HepG2 (cell line): Measurements from ENCODE around the gene CLEC16A. TPM values are rescaled to one million over a fixed set of nuclear protein-coding genes. Genes with fewer than 3 reads are reported as not detected.
A peak's percentile ranks its signal among the peaks of the same experiment; 100 is the strongest.

Experiments
- ATAC-seq: fragments of 200-7000 bp; cut with Tn5 transposase; 3 replicates; pipeline ENCODE4 v1.9.1; 2020; ENCODE audit warnings: mild to moderate bottlenecking, moderate library complexity
- BruUV-seq: library from RNA; stranded (reverse); fragments of 400-500 nt; replicated peaks from 2 replicates; lab custom pipeline; 2021; lab: Mats Ljungman, UMichigan
- CTCF ChIA-PET: fragments of 300-600 bp; formaldehyde crosslinking; extraction: SDS; loops from one replicate; lab custom pipeline; 2021; ENCODE audit warnings: low total read pairs, inconsistent platforms, low intra/inter-chr PET ratio; lab: Yijun Ruan, JAX
- POLR2A ChIA-PET: fragments of 350-600 bp; sonication (Branson Sonifier 250); formaldehyde crosslinking; loops from one replicate; lab custom pipeline; 2020; ENCODE audit warnings: antibody characterized with exemption, inconsistent platforms; lab: Yijun Ruan, JAX
- DNase-seq: peaks from one replicate; pipeline ENCODE4 v3.0.0-alpha.2; 2015; ENCODE audit warnings: low spot score
- FAIRE-seq: peaks from 3 replicates; lab custom pipeline; 2011; peaks lifted over from hg19 to GRCh38; lab: Jason Lieb, UNC
- H2AFZ ChIP-seq: one replicate; pipeline ENCODE4 v1.6.1; 2011; ENCODE audit warnings: low read length, inconsistent platforms
- H3K27ac ChIP-seq: fragments of 300-600 bp; 3 replicates; pipeline ENCODE4 v1.8.0; 2011; ENCODE audit warnings: mixed run types, mild to moderate bottlenecking, mixed read lengths, low read length, inconsistent platforms; ENCODE audit not compliant: insufficient read depth; ENCODE audit errors: extremely low read length
- H3K27me3 ChIP-seq, 2 experiments: fragments of 200-600 bp in 1 of 2; 2 replicates in 1 of 2; 3 replicates in 1 of 2; pipeline versions ENCODE4 v1.6.0 to v1.8.0; 2011; ENCODE audit warnings: low read length in 2 of 2, mild to moderate bottlenecking in 2 of 2, moderate library complexity in 2 of 2, inconsistent platforms in 1 of 2; ENCODE audit not compliant: insufficient read depth in 2 of 2, control insufficient read depth in 1 of 2
- H3K36me3 ChIP-seq, 2 experiments: fragments of 200-600 bp in 1 of 2; replicated peaks in 1 of 2; 2 replicates in 1 of 2; 3 replicates in 1 of 2; pipeline versions ENCODE4 v1.5.1 to v1.8.0; 2011; ENCODE audit warnings: low read length in 2 of 2, inconsistent platforms in 1 of 2; ENCODE audit not compliant: insufficient read depth in 2 of 2, control insufficient read depth in 1 of 2
- H3K4me1 ChIP-seq: 2 replicates; pipeline ENCODE4 v1.5.1; 2012; ENCODE audit warnings: low read length, inconsistent platforms; ENCODE audit not compliant: insufficient read depth
- H3K4me2 ChIP-seq: 2 replicates; pipeline ENCODE4 v1.6.0; 2011; ENCODE audit warnings: low read depth, low read length, inconsistent platforms
- H3K4me3 ChIP-seq, 3 experiments: fragments of 200-600 bp in 1 of 3; sonication (generic), shearing (Covaris generic) in 1 of 3; replicated peaks in 1 of 3; 2 replicates each; pipeline ENCODE4 v1.5.1; 2011 to 2016; ENCODE audit warnings: low read length in 3 of 3, inconsistent platforms in 2 of 3, low read depth in 2 of 3, mild to moderate bottlenecking in 2 of 3, control low read depth in 1 of 3, mixed read lengths in 1 of 3; ENCODE audit not compliant: insufficient read depth in 1 of 3
- H3K79me2 ChIP-seq: one replicate; pipeline ENCODE4 v1.6.1; 2011; ENCODE audit warnings: low read length, inconsistent platforms; ENCODE audit not compliant: insufficient read depth
- H3K9ac ChIP-seq: 2 replicates; pipeline ENCODE4 v1.6.0; 2011; ENCODE audit warnings: mild to moderate bottlenecking, low read depth, low read length, inconsistent platforms; ENCODE audit not compliant: insufficient read depth
- H3K9me3 ChIP-seq: 2 replicates; pipeline ENCODE4 v1.5.1; 2012; ENCODE audit warnings: mild to moderate bottlenecking, low read length
- H4K20me1 ChIP-seq: 2 replicates; pipeline ENCODE4 v1.6.0; 2011; ENCODE audit warnings: inconsistent platforms, mild to moderate bottlenecking, low read length, moderate library complexity; ENCODE audit not compliant: insufficient read depth
- DMAP1 ChIP-seq: IDR thresholded peaks from 2 replicates; pipeline ENCODE4 v1.6.1; 2016
- EZH2 ChIP-seq: conservative IDR thresholded peaks from 2 replicates; pipeline ENCODE4 v1.6.1; 2012; ENCODE audit warnings: mild to moderate bottlenecking, low read depth, low read length, moderate library complexity
- FOSL1 ChIP-seq: sonication (generic); formaldehyde crosslinking; IDR thresholded peaks from 2 replicates; pipeline ENCODE4 v1.9.0; 2021; ENCODE audit warnings: missing genetic modification reagents, borderline replicate concordance
- IRF1 ChIP-seq: sonication (generic); formaldehyde crosslinking; IDR thresholded peaks from 2 replicates; pipeline ENCODE4 v1.4.0; 2020; ENCODE audit warnings: low read depth, mild to moderate bottlenecking, missing genetic modification reagents
- KDM5B ChIP-seq: sonication (generic); formaldehyde crosslinking; IDR thresholded peaks from 2 replicates; pipeline ENCODE4 v1.4.0; 2020; ENCODE audit warnings: missing genetic modification reagents, mild to moderate bottlenecking, borderline replicate concordance
- NAIF1 ChIP-seq: sonication (generic); formaldehyde crosslinking; IDR thresholded peaks from 2 replicates; pipeline ENCODE4 v1.5.0; 2020; ENCODE audit warnings: mild to moderate bottlenecking, missing genetic modification reagents, borderline replicate concordance
- POLR2A ChIP-seq, 2 experiments: IDR thresholded peaks; 2 replicates each; pipeline ENCODE4 v1.6.1; 2011; ENCODE audit warnings: low read depth in 2 of 2, low read length in 2 of 2, mild to moderate bottlenecking in 1 of 2, moderate library complexity in 1 of 2; ENCODE audit not compliant: insufficient read depth in 1 of 2
- POLR2G ChIP-seq: fragments of 200-400 bp; formaldehyde crosslinking; IDR thresholded peaks from 2 replicates; pipeline ENCODE4 v1.6.1; 2018; ENCODE audit warnings: mild to moderate bottlenecking, low read depth, low read length, moderate library complexity
- ZNF414 ChIP-seq: sonication (generic); formaldehyde crosslinking; IDR thresholded peaks from 2 replicates; pipeline ENCODE4 v1.5.0; 2020; ENCODE audit warnings: missing genetic modification reagents
- ZNF839 ChIP-seq: sonication (generic); formaldehyde crosslinking; IDR thresholded peaks from 2 replicates; pipeline ENCODE4 v1.4.0; 2020; ENCODE audit warnings: missing genetic modification reagents, mild to moderate bottlenecking, borderline replicate concordance
- ZNF891 ChIP-seq: sonication (generic); formaldehyde crosslinking; IDR thresholded peaks from 2 replicates; pipeline ENCODE4 v1.5.0; 2020; ENCODE audit warnings: mild to moderate bottlenecking, missing genetic modification reagents
- whole genome bisulfite sequencing: methylation state at CpG from one replicate; pipeline ENCODE4 v1.1.6; 2017; ENCODE audit warnings: low lambda C conversion rate; 5-methylcytosine and 5-hydroxymethylcytosine counted together
- in situ Hi-C: cut with HindIII; loops from 2 replicates; pipeline ENCODE4 v1.10.0; 2017; ENCODE audit warnings: low pct_unique_long_range_greater_than_20kb; ENCODE audit not compliant: extremely low pct_ligation_motif_present
- intact Hi-C: fragments of 100-400 bp; cut with micrococcal nuclease; formaldehyde crosslinking; loops from one replicate; pipeline ENCODE4 v1.10.0; 2022; ENCODE audit not compliant: unreplicated experiment
- polyA plus RNA-seq, 8 experiments: library from polyadenylated mRNA; depleted of rRNA in 3 of 8; stranded (reverse) in 7 of 8; unstranded in 1 of 8; fragments of >200 nt; fragmentation: Illumina TruSeq in 4 of 8; extraction: Trizol in 4 of 8; gene quantifications; 2 replicates each; pipeline versions ENCODE4 v1.2.1 to v1.2.3, GENCODE V29; 2011 to 2016; ENCODE audit warnings: low read depth in 4 of 8, missing spikeins in 1 of 8, mixed read lengths in 1 of 8; ENCODE audit not compliant: insufficient read depth in 1 of 8
- total RNA-seq, 5 experiments: library from RNA; depleted of rRNA; stranded (reverse); fragments of >200 nt; fragmentation: Illumina TruSeq; extraction: Trizol; gene quantifications; 2 replicates each; pipeline ENCODE4 v1.2.3, GENCODE V29; 2016; ENCODE audit warnings: low read depth in 1 of 5

The CLEC16A gene
- total and polyA plus RNA-seq, 2 of the 13 experiments (the other 11 are each of a cell fraction or from before 2014, with no cell fraction given): 8.5 to 10.3 TPM

DNA sequence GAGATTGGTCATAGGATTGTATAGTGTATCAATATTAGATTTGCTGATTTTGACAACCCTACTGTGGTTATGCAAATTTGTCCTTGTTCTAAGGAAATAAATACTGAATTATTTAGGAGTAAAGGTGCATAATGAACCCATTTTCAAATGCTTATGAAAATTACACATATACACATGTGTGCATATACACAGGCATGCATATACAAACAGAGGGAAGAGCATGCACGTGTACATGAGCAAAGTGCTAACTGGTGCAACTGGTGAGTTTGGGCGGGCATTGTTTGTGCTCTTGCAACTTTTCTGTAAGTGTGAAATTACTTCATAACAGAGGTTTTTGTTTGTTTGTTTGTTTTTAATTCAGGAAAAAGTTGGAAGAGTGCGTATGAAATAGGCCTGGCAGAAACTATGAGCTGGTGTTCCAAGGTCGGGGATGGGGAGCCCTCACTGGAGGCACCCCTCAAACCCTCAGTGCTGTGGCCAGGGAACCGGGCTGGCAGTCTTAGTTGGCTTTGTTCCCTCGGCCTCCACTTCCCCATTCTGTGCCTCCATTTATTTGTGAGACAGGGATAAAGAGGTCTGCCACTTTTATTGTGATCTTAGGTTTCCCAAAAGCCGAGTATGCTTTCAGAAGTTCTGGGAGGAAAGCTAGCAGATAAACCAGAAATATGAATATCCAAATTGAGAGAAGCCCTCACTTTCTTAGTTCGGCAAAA is 7.9 kb upstream of the CLEC16A start:
- in situ Hi-C loops (no loop called here), intact Hi-C loops (no loop called here)
- DNase-seq (no peak), FAIRE-seq (no peak), ATAC-seq (no peak)
- POLR2A ChIA-PET: interaction anchor here (1.6 to 1.9 kb wide), 2 partner anchors 12 to 14 kb away, joined by 8 to 10 read pairs; no protein-coding TSS in a partner anchor
- no TSS peak for BruUV-seq
- H3K9me3 ChIP-seq: no peaks in the 10 kb centered on the region
- peaks cover 63% of the 10 kb centered on the region for H3K79me2 ChIP-seq
- no peak overlapping the region for H3K27ac ChIP-seq
- no peak overlapping the region for H2AFZ ChIP-seq
- no peak overlapping the region for H3K4me3 ChIP-seq
- peaks cover 47% of the 10 kb centered on the region for H4K20me1 ChIP-seq
- H3K27me3 ChIP-seq: no peaks in the 10 kb centered on the region; a peak in 1 of 5 replicates
- H3K4me2 ChIP-seq: no peak overlapping the region
- TF ChIP-seq NAIF1 (no peak), ZNF414 (0 out of 2 replicates have a peak, but pooled peaks have one; percentile 23), POLR2A (IDR thresholded peaks at IDR 0.05; ENCODE audit: insufficient read depth in 1 of 2, low read depth in 2 of 2, low read length in 2 of 2) (peak in 1 of 2 experiments; percentile 18; a peak in 2 of 4 replicates), ZNF839 (CRISPR knock-in tag) (no peak), IRF1 (no peak), FOSL1 (CRISPR knock-in tag) (no peak), ZNF891 (CRISPR knock-in tag) (0 out of 2 replicates have a peak, but pooled peaks have one; percentile 4), EZH2 (no peak), KDM5B (no peak), DMAP1 (CRISPR knock-in tag) (no peak), POLR2G (no peak)
- H3K9ac ChIP-seq: no peak overlapping the region
- CTCF ChIA-PET: no interaction called here
- WGBS: 94% methylated on average over 8 of the region's 8 CpGs
- H3K4me1 ChIP-seq: peaks cover 58% of the 10 kb centered on the region
- peaks cover 8 to 26% of the 10 kb centered on the region in 2 experiments for H3K36me3 ChIP-seq
